Fibroblast of pulmonary artery (primary cell): Measurements from ENCODE around the gene CXCR6.

ENCODE experiments used
- DNase-seq: peaks from one replicate; pipeline ENCODE4 v3.0.0-alpha.2; 2010; ENCODE audit warnings: low read depth
- H3K4me3 ChIP-seq: replicated peaks from 2 replicates; pipeline ENCODE4 v1.5.1; 2011; ENCODE audit warnings: low read depth, mild to moderate bottlenecking, control low read depth, low read length, moderate library complexity
- CTCF ChIP-seq: IDR thresholded peaks from 2 replicates; pipeline ENCODE4 v1.5.1; 2011; ENCODE audit warnings: mild to moderate bottlenecking, control low read depth, low read length, inconsistent platforms; ENCODE audit errors: missing control alignments

Gene CXCR6

GRCh38 chr3:45986303-45986982 is 43.2 kb downstream of the CXCR6 start:
- H3K4me3 ChIP-seq = no peak overlapping the region

DNA sequence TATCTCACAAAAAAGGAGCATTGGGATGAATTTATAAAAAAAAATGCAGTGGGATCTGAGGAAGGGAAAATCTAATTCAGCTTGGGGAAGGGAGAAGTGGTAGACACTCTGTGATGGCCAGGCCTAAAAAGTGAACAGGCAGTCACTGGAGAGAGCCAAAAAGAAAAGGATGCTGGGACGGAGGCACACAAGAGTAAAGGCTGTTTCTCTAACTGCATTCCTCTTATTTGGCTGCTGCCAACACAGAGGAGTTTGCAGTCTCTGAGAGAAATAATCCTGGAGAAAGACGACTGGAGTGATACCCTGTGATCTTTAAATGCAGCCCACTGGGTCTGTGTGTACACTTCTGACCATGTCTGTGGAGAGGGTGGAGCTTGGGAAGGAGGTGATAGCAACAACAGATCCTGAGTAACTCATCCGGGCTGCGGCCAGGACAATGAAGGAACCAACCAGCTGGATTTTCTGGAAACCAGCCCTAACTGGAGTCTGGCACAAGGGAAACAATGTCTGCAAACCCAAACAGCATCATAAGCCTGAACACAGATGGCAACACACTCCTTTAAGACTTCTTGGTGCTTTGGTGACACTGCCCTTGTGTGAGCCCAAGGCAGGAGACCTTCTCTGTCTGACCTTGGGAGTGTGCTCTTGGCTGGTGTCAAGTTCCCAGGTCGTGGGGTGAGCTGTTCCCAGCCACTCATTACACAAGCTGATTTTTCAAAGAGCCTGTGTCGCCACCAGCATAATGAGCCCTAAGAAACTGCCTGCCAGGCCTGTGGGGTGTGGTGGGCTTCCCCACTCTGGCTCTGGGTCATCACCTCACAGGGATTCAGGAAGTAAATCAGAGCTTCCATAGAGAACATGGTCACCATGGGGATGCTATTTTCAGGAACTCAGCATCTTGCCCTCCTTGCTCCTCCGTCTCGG is 44.4 kb downstream of the CXCR6 start:
- no peak overlapping the region for H3K4me3 ChIP-seq
- no peak for TF ChIP-seq CTCF
- DNase-seq = peak; percentile 79

More at GRCh38 chr3:45986303-45986982, 43.2 kb downstream of the CXCR6 start:
- peak; percentile 71 for DNase-seq
- no peak for TF ChIP-seq CTCF

DNA sequence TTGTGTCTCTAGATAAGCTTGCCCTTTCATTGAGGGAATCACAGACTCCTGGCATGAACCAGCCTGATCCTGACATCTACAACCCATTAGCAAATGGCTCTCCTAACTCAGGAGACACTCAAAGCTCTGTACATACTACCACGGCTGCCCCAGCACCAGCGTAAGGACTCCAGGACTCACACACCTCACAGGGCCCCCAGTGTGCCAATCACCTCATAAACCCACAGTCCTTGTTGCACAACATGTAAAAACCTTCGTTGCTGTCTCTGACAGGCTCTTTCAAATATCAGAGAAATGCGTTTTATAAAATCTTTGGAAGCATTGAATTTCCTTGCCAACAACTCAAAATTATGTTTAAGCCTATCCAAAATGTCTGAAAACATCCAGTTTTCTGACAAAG is 45.1 kb downstream of the CXCR6 start:
- no peak for TF ChIP-seq CTCF
- H3K4me3 ChIP-seq = no peak overlapping the region
- DNase-seq = no peak

- TF ChIP-seq CTCF = no peak
- peak; percentile 79 for DNase-seq
- H3K4me3 ChIP-seq = no peak overlapping the region
Measured at GRCh38 chr3:45988804-45989203, 45.5 kb downstream of the CXCR6 start.

GRCh38 chr3:45990181-45990580 is 46.9 kb downstream of the CXCR6 start:
- no peak for TF ChIP-seq CTCF
- DNase-seq = no peak
- no peak overlapping the region for H3K4me3 ChIP-seq

DNA sequence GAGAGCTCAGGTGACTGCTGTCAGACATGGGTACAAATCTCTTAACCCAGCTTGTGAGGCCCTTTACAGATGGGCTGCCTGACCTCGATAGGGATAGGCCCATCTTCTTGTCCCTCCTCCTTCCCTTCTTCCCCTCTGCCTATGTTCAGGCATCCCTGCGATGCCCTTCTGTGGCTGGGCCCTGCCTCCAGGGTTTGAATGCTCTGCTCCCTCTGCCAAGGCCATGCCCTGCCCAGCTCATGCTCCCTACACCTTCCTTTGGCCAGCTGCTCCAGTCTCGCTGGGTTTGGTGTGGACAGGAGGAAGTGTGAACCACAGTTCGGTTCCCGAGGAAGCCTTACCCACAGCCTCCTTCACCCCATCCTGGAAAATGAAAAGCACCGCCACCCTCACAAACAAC is 48.1 kb downstream of the CXCR6 start:
- no peak for DNase-seq
- H3K4me3 ChIP-seq = no peak overlapping the region
- TF ChIP-seq CTCF = no peak
